NCI-H526 (cell line): Measurements from ENCODE around the gene TREML2.
"Not testable (repeated sequence)": the region's sequence is repeated elsewhere in the genome, so short reads cannot be mapped to it uniquely, and the experiment has no call there.

ENCODE experiments used
- DNase-seq, 2 experiments: peaks; one replicate each; lab custom pipeline; 2025; lab: John Stamatoyannopoulos, UW

TREML2 gene

DNA sequence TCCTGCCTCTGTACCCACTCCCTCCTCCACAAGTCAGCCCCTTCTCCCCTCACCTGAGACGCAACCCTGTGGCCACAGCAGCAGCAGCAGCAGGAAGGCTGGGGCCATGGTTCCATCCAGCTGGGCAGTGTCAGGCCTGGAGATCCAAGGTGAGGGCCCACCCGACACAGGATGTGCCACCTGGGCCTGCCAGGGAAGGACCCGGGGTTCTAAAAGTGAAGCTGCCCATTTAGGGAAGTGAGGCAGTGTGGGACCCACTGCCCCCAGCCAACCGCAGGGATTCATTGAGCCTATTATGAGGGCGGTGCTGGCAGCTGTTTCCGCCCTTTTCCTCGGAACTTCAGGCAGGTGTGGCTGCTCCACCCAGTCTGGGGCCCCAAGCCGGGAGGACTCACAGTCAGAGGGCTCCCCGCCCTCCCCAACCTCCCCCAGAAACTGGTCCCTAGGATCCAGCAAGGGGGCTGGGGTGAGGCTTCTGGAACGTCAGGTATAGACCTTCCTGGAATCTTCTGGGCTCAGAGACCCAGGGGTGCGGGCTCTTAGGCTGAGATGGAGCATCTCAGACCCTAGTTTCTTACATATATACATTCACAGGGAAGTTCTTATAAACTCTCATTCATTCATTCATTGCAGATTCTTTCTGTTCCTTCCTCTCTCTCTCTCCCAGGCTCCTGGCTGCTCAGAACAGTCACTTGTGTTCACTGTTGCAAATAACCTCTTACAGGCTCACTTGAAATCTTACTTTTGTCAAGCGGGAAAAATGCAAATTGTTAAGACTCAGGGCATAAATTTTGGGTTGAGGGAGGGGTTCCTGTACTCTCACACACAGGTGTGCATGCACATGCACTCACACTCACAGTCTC, at the start of gene TREML2:
Gene TREML2, minus strand, starts transcription at position 249 of the 863 bp plus-strand sequence. Its CDS starts 141 bp downstream, at position 108.
- DNase-seq, result no peak

DNA sequence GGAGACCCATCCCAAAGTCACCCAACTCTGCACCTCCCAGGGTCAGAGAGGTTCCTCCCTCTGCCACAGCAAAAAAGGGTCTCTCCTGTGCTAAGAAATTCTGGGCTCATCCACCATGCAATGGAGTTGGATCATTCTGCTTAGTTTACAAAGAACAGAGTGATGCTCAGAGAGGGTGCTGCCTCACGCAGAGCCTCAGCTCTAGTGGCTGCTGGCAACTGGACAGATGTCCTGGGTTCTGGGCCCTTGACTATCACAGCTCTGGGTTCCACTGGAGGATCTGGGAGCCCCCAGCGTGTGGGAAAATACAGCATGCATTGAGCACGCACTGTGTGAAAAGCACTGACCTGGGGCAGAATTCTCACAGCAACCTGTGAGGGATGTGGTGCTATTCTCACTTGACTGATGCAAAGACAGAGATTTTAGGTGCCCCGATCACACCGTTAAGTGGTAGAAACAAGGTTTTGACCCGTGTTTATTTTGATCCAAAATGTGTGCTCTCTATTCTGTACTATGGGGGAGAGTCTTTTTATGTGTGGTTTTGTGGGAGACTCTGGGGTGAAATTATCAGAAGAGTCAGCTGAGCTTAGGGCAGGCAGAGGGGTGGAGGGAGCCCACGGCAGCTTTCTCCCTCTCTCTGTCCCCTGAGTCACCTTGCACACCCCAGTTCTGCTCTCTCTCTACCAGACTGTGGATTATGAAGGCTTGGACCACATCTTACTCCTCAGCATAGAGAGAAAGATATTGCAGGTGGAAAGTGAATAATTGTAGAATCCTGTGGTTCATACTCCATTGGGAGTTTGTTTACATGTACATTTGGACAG, 47.1 kb upstream of the TREML2 start:
- no peak for DNase-seq

GRCh38 chr6:41247288-41247865, 46.4 kb upstream of the TREML2 start:
- no peak for DNase-seq

DNA sequence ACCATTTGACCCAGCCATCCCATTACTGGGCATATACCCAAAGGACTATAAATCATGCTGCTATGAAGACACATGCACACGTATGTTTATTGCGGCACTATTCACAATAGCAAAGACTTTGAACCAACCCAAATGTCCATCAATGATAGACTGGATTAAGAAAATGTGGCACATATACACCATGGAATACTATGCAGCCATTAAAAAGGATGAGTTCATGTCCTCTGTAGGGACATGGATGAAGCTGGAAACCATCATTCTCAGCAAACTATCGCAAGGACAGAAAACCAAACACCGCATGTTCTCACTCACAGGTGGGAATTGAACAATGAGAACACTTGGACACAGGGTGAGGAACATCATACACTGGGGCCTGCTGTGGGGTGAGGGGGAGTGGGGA, 45.6 kb upstream of the TREML2 start:
- not testable (repeated sequence) for DNase-seq

DNA sequence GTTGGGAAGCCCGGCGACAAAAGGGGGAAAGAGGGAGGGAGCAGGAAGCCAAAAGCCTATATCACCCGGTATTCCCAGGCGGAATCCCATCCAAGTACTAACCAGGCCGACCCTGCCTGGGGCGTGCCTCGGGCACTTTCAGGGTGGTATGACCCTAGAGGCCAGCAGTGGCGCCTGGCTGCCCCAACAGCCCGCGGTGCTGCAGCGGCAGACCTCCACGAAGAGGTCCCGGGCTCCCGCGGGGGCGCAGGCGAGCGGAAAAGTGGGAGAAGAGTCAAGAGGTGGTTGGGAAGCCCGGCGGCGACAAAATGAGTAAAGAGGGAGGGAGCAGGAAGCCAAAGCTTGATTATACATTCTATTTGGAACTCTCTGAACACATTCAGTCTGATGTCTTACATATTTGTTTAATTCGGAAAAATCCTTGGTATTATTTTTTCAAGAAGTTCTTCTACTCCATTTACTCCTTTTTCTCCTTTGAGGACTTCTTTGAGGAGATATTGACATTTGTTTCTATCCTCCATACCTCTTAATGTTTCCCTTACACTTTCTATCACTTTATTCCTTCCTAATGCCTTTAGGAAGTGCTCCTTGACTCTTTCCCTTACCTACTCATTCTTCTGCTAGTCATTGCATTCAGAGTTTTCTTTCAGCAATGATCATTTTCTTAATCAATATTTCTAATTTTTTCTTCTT, 38.7 kb upstream of the TREML2 start:
- DNase-seq, result no peak

DNA sequence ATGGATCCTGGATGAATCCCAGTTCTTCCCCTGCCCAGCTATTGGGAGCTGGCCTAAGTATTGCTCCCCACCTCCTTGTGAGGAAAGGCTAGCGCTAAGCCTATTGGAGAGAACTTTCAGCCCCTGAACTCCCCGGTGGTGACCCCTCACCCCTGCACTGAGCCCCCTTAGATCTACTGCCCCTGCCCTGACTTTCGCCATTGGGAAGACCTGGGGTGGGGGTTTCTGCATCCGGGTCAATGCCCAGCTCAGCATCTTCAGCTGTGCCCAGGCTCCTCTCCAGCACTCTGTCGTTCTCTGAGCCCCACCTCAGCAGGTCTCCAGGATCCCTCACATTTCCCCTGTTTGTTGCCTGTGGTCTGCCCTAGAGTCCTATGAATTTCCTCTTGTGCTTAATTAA, 36.2 kb upstream of the TREML2 start:
- DNase-seq, result no peak

DNA sequence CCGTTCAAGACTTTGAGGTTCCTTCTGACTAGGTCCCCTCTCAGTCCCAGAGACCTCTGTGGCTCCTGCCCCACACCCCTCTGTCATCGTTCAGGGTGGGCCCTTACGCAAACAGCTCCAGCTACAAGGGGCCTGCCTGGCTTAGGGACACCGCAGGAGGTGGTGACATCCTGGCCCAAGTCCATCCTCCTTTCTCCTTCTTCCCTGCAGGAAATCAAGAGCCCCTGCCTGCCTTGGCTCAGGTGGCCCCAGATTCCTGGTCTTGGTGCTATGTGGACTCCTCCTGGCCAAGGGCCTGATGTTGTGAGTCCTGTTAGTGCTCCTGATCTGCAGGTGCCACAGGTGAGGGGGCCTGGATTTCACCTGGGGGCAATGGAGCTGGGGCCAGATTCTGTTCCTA, 35.3 kb upstream of the TREML2 start:
- no peak for DNase-seq

- DNase-seq, result no peak
Observed at GRCh38 chr6:41232667-41233066, 31.7 kb upstream of the TREML2 start.

DNA sequence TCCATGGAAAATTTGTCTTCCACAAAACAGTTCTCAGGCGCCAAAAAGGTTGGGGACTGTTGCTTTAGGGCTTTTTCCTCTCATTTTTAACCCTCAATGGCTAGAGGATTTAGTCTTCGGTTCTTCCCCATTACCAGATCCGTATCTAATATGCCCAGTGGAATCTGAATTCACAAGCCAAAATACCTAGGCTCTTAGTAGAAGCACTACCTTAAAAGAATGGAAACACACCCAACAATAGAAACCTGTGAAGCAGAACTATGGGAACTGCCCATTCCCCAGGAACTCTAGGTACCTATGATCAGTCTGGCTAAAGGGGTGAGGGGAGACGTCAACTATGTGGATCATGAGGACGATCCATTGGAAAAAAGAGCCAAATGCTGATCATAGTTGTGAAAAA, 30.3 kb upstream of the TREML2 start:
- DNase-seq, result no peak

- DNase-seq, result no peak
Observed at GRCh38 chr6:41229721-41230120, 28.8 kb upstream of the TREML2 start.

- peak in 1 of 2 experiments; percentile 11 for DNase-seq
Observed at GRCh38 chr6:41228616-41229015, 27.7 kb upstream of the TREML2 start.

DNA sequence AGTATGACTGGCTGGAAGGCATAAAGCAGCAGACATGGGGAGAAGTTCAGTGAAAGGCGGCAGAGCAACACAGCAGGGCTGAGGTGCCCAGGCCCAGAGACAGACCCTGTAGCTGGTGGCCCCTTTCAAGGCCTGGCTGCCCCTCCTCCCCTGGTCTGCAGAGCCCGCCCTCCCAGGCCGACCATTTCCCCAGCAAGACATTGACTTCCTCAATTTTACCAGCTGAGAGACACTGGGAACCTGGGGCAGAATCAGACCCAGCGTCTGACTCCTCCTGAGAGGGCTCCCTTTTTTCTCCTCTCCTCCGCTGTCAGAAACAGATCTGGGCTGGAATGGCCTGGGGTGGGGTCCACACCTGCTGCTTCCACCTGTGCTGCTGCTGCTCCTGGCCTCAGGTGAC, 27.1 kb upstream of the TREML2 start, which contains the start of gene TREML4:
Gene TREML4, plus strand, starts transcription at position 254 of the 400 bp plus-strand sequence. Its CDS starts 79 bp downstream, at position 333.
- DNase-seq, result no peak

DNA sequence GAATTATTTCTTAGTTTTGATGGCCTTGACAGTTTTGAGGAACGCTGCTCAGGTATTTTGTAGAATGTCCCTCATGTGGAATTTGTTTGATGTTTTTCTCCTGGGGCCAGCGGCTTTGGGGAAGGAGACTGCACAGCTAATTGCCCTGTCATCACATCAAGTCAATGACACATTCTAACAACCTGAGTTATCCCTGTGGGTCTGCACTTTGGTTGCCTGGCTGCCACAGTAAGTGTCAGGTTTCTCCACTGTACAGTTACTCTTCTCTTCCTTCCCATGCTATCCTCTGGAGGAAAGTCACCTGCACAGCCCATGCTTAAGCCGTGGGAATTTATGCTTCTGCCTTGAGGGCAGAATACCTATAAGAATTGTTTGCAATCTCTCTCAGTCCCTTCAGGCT, 25.8 kb upstream of the TREML2 start:
- peak in 1 of 2 experiments; percentile 3 for DNase-seq

GRCh38 chr6:41224800-41225199, 23.9 kb upstream of the TREML2 start:
- DNase-seq, result no peak

DNA sequence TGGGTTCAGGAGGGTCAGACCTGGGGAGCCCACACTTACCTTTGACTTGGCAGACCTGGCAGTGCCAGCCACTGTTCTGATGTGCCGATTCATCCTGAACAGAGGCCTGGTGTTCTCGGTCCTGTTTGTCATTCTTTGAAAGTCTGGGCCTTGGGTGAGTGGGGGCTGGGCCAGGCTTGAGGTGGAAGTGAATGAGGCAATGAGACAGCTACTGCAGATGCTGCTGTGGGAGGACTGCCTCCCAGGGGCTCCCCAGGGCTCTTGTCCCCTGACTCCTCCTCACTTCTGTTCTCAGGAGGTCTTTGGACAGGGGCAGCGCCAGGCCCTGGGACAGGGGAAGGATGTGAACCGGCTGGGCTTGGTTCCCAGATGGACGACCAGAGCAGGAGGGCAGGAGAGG, 21.6 kb upstream of the TREML2 start:
- no peak for DNase-seq

DNA sequence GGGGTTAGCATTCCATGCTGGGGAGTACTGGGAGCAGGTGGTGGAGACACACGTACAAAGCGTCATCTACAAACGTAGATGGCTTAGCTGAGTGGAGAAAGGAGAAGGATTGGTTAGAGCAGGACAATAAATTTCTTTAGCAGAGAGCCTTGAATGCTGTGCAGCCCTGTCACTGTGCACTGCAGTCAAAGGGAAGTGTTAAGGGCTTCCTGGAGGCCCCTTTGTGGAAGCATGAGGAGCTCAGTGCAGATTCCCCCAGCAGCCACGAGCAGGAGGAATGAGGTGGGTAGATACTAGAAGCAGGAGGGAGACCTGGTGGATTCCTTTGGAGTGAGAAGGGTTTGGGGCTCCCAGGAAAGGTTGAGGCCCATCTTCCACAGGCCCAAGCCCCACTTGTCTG, 21.1 kb upstream of the TREML2 start:
- no peak for DNase-seq

- DNase-seq, result no peak
Observed at GRCh38 chr6:41216616-41217015, 15.7 kb upstream of the TREML2 start.

- DNase-seq, result no peak
Observed at GRCh38 chr6:41215777-41216176, 14.8 kb upstream of the TREML2 start.

DNA sequence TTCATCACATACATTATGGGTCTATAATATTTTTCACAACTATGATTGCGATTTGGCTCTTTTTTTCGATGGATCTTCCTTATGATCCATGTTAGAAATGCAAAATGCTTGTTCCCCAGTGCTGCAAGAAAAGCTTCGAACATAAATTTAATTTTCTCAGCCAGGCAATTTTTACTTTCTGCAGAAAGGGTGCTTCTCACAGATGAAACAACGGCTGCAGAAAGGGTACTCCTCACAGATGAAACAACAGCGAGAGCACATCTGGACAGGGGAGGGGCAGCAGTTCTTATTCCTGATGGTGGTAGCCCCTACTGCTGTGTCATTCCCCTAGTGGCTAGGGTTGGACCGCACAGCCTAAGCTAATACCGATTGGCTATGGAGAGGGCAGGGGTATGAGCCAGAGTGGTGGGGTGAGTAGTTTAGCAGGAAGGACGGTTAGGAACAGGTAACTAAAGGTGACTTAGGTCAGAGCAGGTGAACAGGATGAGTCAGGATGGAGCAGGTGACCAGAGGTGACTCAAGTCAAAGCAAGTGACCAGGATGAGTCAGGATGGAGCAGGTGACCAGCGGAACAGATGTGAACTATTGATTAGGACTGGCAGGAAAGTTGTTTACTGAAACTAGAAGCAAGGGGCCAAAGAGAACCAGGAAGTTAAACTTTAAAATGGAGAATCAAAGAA, 13.8 kb upstream of the TREML2 start:
- no peak for DNase-seq

DNA sequence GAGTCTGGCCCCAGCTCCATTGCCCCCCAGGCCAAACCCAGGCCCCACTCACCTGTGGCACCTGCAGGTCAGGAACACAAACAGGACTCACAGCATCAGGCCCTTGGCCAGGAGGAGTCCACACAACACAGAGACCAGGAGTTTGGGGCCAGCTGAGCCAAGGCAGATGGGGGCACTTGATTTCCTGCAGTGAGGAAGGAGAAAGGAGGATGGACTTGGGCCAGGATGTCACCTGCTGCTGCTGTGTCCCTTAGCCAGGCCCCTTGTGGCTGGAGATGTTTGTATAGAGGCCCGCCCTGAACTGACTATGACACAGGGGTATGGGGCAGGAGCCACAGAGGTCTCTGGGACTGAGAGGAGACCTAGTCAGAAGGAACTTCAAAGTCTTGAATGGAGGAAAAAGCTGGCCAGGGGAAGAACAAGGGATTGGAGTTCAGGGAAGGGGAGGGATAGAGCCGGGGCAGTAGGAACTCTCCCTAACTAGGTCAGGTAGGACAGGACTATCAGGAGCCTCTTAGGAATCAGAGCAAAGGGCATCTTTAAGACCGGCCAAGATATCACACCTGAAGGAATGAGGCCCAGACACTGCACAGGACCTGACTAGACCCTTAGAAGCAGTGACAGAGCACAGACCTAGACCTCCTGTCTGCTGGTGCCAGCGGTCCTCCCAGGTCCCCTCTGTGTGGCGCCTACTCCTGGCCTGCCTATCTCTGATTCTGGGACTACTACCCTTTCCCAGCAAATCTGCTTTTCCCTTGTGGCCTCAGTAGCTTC, 8.8 kb upstream of the TREML2 start:
- no peak for DNase-seq
